Measurements from ENCODE around the gene MGAT4B. TPM values are rescaled to one million over a fixed set of nuclear protein-coding genes. Genes with fewer than 3 reads are reported as not detected.

Gene MGAT4B
- total and polyA plus RNA-seq, 2 of the 4 experiments (the other 2 are of a cell fraction) = 73.7 to 155 TPM

DNA sequence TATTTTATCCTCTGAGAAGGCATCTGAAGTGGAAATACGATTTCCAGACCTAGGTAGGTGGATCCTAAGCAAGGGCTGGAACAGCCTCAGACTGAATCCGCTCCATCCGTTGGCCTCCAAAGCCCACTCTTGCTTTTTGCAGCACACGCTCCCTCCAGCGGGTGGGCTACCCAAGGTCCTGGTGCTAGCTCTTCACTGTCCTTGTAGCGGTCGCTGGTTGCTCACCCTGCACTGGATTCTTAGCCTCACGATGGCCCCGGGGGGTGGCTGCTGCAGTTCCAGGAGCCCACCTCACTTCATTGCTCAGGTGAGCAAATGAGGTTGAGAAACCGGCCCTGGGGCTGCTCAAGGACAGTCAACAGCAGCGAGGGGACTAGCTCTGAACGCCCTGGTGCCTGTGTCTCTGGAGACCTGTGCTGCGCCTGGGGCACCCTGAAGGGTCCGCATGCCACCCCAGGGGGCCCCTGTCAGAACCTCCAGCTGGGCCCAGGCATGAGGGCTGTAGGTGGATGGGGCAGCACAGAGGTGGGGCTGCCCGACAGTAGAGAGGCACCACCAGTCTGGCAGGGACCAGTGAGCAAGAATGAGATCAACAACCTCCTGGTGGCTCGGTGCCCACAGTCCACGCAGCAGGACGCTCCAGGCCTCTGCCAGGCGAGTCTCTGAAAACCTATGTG lies 4.3 kb downstream of the MGAT4B start:
- ChIA-PET POLR2A (ENCODE audit: unreplicated experiment) (no interaction called here), CTCF (interaction anchor here (0.6 kb wide), 1 partner anchor 208 kb away, joined by 4 read pairs; no protein-coding TSS in a partner anchor)
- in situ Hi-C loops (cut with MboI; ENCODE audit: low sequenced_read_pairs) = no loop called here
- H3K4me2 ChIP-seq (ENCODE audit: low read depth, low read length) = no peak overlapping the region
- no peak overlapping the region for H3K18ac ChIP-seq (ENCODE audit: low read depth, low read length)
- WGBS, 2 experiments (ENCODE audit: extremely low coverage in 2 of 2, insufficient read length in 1 of 2) = 92% methylated on average over 11 of the region's 19 CpGs; no CpG with 5 or more reads in 1 of the 2 experiments
- dilution Hi-C loops (cut with HindIII; ENCODE audit: low sequenced_read_pairs, unreplicated experiment) = no loop called here
- H3K36me3 ChIP-seq (ENCODE audit: control insufficient read depth, insufficient read depth, low read length) = peaks cover 46% of the 10 kb centered on the region
- no peak overlapping the region for H3K4ac ChIP-seq (ENCODE audit: low read depth, low read length)
- TF ChIP-seq MAZ (IDR thresholded peaks at IDR 0.05; ENCODE audit: borderline replicate concordance, low read depth, low read length) (no peak), POLR2A (IDR thresholded peaks at IDR 0.05; ENCODE audit: low read depth, low read length) (no peak), RAD21 (IDR thresholded peaks at IDR 0.05; ENCODE audit: low read length) (no peak), MXI1 (IDR thresholded peaks at IDR 0.05; ENCODE audit: borderline replicate concordance, low read depth, low read length) (no peak), SMC3 (IDR thresholded peaks at IDR 0.05; ENCODE audit: low read depth, low read length) (no peak), CHD1 (IDR thresholded peaks at IDR 0.05; ENCODE audit: low read depth, low read length) (no peak), BHLHE40 (IDR thresholded peaks at IDR 0.05; ENCODE audit: low read depth, low read length) (no peak), CEBPB (IDR thresholded peaks at IDR 0.05; ENCODE audit: low read depth, low read length) (no peak), MAFK (IDR thresholded peaks at IDR 0.05; ENCODE audit: low read depth, low read length) (no peak), RFX5 (IDR thresholded peaks at IDR 0.05; ENCODE audit: low read depth, low read length) (no peak)
- TF ChIP-seq, protein P1, sequence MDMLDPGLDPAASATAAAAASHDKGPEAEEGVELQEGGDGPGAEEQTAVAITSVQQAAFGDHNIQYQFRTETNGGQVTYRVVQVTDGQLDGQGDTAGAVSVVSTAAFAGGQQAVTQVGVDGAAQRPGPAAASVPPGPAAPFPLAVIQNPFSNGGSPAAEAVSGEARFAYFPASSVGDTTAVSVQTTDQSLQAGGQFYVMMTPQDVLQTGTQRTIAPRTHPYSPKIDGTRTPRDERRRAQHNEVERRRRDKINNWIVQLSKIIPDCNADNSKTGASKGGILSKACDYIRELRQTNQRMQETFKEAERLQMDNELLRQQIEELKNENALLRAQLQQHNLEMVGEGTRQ (IDR thresholded peaks at IDR 0.05; ENCODE audit: low read depth, low read length) = no peak
- TF ChIP-seq, protein P2, sequence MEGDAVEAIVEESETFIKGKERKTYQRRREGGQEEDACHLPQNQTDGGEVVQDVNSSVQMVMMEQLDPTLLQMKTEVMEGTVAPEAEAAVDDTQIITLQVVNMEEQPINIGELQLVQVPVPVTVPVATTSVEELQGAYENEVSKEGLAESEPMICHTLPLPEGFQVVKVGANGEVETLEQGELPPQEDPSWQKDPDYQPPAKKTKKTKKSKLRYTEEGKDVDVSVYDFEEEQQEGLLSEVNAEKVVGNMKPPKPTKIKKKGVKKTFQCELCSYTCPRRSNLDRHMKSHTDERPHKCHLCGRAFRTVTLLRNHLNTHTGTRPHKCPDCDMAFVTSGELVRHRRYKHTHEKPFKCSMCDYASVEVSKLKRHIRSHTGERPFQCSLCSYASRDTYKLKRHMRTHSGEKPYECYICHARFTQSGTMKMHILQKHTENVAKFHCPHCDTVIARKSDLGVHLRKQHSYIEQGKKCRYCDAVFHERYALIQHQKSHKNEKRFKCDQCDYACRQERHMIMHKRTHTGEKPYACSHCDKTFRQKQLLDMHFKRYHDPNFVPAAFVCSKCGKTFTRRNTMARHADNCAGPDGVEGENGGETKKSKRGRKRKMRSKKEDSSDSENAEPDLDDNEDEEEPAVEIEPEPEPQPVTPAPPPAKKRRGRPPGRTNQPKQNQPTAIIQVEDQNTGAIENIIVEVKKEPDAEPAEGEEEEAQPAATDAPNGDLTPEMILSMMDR (conservative IDR thresholded peaks at IDR 0.05; ENCODE audit: low read depth, low read length) = no peak
- no peak overlapping the region for H3K9ac ChIP-seq (ENCODE audit: low read depth, low read length)
- peaks cover 26 to 59% of the 10 kb centered on the region in 2 experiments for H3K79me1 ChIP-seq (ENCODE audit: low read depth in 1 of 2, low read length in 2 of 2)
- no peak overlapping the region for H3K14ac ChIP-seq (replicated peaks; ENCODE audit: low read depth, low read length)
- H4K8ac ChIP-seq (ENCODE audit: low read depth in 2 of 2, low read length in 2 of 2) = no peak overlapping the region
- H2AK9ac ChIP-seq (replicated peaks; ENCODE audit: low read depth, low read length, poor library complexity) = peak overlapping the region; percentile 48
- H4K91ac ChIP-seq (ENCODE audit: insufficient read depth, low read depth, low read length) = no peak overlapping the region
- no peak overlapping the region for H2BK15ac ChIP-seq (ENCODE audit: low read depth, low read length)
- DNase-seq = no peak
- H4K5ac ChIP-seq (ENCODE audit: low read depth, low read length) = no peak overlapping the region
- peaks cover 45% of the 10 kb centered on the region for H4K20me1 ChIP-seq (ENCODE audit: insufficient read depth, low read length)
- H3K56ac ChIP-seq (ENCODE audit: extremely low read depth, insufficient read depth, low read length) = no peak overlapping the region
- H3K9me1 ChIP-seq (ENCODE audit: insufficient read depth, low read length) = 0 out of 2 replicates have a peak, but pooled peaks cover 2% of the 10 kb centered on the region
- no peaks in the 10 kb centered on the region for H3K27me3 ChIP-seq (ENCODE audit: control insufficient read depth, insufficient read depth, low read length)
- H3K4me3 ChIP-seq (ENCODE audit: insufficient read depth, low read depth, low read length) = no peak overlapping the region
- no peak overlapping the region for H3K27ac ChIP-seq (ENCODE audit: insufficient read depth, low read length)
- intact Hi-C loops (cut with micrococcal nuclease) = loop anchor here (5.0 kb wide), 1 partner anchor 105 kb away; the partner anchor contains the start of gene TBC1D9B
- H2BK20ac ChIP-seq (ENCODE audit: low read depth, low read length) = no peak overlapping the region
- no peak overlapping the region for H2AK5ac ChIP-seq (ENCODE audit: low read depth, low read length)
- H3K23ac ChIP-seq (ENCODE audit: low read depth, low read length) = no peak overlapping the region
- ATAC-seq (ENCODE audit: low read depth) = no peak
- H3K9me3 ChIP-seq (ENCODE audit: control insufficient read depth, insufficient read depth, low read length) = no peaks in the 10 kb centered on the region
- H2AFZ ChIP-seq (replicated peaks; ENCODE audit: low read length, poor library complexity) = no peak overlapping the region
- H2BK120ac ChIP-seq (ENCODE audit: low read depth, low read length) = no peak overlapping the region
- BruUV-seq (replicated peaks) = no TSS peak
- peaks cover 20% of the 10 kb centered on the region for H3K4me1 ChIP-seq (ENCODE audit: control insufficient read depth, insufficient read depth, low read length)
- H2BK5ac ChIP-seq (ENCODE audit: low read depth, low read length, poor library complexity, severe bottlenecking) = no peak overlapping the region

All from IMR-90 (cell line).